ENCODE data around the gene DARS1.
"Not testable (repeated sequence)": the region's sequence is repeated elsewhere in the genome, so short reads cannot be mapped to it uniquely, and the experiment has no call there.

The DARS1 gene

DNA sequence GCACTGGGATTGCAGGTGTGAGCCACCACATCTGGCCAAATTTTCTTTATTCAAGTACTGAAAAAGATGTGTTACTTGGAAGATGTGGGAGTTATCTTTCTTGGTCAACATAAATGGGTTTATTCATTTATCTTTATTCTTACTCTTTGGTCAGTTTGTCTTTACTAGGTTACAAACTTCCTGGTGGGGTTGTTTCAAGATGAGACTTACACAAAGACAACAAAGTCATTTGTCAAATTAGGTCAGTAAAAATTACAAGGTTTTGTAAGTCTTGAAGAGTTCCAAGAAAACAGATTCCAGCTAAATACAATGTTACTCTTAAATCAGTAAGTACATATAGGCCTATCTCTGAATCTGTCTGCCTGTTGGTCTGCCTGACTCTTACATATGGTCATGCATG is 48.9 kb downstream of the DARS1 start:
- no peak for DNase-seq

DNA sequence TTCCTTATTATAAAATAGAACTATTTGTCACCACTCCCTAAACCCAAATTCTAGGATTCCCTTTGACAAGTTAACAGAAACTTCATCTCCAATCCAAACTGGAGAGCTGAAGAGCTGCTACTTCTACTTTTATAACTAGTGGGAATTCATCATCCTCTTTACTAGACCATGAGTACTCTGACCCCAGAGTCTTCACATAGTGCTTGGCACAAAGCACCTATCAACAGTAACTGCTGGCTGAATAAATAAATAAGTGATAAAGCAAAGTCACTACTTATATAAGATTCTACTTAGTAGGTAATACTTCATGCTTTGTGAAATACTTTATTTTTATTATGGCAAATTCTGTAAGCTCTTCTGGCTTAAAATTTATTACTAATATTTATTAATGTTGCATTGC is 49.5 kb downstream of the DARS1 start:
- DNase-seq: no peak

DNA sequence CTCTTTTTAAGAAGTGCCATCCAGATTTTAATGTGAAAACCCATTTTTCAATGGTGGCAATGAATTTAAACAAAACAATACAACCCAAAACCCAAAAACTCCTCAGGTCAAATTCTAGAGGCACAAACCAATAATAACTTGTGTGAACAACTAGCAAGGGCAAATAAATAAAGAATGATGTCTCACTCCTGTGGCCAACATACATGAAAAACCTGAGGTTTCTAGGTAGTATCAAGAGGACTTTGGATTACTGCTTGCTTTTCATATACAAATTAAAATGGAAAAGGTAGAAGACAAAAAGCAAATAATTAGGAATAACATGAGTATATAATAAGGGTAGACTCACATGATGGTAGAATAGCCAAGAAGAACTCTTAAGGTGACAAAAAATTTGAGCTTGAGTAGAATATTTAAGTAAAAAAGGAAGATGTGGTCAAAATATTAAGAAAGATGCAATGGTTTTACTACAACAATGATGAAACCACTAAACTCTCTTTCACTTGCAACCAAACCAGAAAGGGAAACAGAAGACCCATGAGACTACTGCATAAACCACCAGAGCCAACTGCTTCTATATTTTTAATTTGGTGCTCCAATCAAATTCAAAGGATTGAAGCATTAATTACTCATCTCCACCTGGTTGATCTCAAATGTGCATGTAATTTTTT is 53.5 kb downstream of the DARS1 start:
- no peak for DNase-seq

DNA sequence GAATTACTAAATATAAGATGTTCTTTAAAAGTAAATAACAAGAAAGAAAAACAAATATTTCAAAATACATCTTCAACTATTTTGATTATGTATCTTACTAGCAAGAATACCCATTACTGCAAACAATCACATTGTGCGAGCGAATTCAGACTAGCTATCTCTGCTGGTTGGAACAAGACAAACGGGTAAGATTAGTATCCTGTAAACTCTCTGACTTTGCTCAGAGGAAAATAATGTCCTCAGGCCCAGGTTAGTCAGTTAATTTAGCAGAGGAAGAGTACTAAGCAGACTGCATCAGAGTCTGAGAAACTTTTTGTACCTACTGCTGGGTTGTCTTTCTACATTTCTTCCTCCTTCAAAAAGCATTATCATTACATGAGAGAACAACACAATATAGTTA is 58.8 kb downstream of the DARS1 start:
- no peak for DNase-seq

GRCh38 chr2:135925571-135925970 is 59.9 kb downstream of the DARS1 start:
- no peak for DNase-seq

DNA sequence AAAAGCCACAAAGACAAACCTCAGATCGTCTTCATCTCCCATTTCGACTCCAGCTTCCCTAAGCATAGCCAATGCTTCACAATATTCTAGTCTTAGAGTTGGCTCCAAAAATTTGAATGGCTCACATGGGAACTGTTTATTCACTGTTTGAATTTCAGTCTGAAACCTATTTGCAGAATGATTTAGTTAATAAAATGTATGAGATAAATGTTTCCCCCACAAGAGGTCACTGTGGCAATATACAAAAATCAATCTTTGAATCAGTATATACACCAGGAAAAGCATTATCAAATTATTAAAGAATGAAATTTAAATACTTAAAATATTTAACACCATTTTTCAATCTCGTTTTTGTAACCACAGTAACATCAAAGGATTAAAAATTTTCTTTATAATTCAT is 69.2 kb downstream of the DARS1 start:
- no peak for DNase-seq

GRCh38 chr2:135914485-135914884 is 70.9 kb downstream of the DARS1 start:
- no peak for DNase-seq

DNA sequence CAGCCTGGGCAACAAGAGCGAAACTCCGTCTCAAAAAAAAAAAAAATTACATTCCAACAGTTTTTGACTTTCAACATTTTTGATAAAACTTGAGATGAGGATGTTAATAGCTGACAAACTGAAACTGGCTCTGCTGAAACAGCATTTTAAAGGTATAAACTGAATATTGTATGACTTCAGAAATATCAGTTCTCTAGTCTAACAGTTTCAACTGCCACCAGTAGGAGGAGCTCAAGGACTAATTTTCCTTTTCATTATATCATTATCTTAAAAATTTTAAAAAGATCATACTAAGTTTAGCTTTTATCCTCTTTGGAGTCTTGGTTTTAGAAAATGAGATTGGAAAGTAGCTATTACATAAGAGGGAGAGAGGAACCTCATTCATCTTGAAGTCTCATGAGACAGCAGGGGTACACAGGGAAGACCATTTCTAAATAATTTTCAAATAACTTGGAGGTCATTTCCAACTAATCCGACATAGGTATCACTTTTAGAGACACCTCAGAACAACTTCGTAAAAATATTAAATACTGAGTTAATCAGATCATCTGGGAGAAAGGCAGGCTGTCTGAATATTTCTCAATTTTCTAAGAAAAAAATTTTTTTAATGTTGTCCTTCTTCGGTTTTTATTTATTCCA is 71.6 kb downstream of the DARS1 start:
- DNase-seq: no peak

- no peak for DNase-seq
These were observed 75.5 kb downstream of the DARS1 start for GRCh38 chr2:135909976-135910375.

DNA sequence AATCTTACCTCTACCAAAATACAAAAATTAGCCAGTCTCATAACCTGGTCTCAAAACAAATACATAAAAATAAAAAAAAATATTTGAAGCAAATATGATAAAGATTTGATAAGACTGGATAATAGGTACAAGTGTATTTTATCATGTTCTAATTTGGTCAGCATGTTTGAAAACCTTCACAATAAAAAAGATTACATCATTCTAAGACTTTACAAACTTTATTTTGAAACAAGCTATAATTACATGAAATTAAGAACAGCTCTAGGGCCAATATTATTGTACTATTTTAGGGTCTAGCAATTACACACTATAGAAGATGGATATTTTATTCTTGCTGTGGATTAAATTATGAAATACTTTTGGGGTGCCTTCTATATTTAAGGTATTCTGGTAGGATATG is 79.7 kb downstream of the DARS1 start:
- no peak for DNase-seq

DNA sequence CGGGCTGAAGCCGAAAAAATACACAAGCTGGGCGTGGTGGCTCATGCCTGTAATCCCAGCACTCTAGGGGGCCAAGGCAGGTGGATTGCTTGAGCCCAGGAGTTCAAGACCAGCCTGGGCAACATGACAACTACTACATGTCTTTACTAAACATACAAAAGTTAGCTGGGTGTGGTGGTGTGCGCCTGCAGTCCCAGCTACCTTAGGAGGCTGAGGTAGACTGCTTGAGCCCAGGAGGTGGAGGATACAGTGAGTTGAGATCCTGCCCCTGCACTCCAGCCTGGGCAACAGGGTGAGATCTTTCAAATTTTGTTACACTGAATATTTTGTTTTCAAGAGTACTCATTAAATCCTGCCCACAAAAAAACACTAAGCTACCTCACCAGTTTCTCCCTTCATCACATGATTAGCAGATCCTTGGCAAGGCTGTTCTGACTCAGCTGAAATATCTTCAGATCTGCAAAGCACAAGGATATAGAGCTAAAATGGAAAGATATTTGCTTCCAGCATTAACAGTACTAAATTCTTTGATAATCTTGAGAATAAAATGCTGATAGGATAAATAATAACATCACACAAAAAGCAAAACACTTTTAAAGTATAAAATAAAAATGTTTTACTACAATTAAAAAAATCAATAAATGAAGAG is 81.0 kb downstream of the DARS1 start:
- no peak for DNase-seq

DNA sequence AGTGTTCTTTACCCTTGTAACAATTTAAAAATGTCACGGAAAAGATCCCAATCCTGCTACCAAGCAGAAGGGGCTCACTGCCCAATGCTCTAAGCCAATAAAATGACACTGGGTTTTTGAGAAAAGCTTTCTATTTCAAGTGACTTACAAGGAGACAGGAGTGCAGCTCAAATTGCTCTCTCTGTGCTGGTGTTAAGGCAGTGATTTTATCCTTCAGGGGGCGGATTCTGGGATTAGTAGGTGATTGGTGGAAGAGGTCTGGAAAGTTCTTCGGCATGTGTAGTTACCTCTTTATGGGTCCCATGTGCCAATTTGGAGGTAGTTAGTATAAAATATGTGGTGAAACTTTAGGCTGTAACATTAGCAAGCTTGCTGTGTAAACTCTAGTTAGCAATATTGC is 81.8 kb downstream of the DARS1 start:
- DNase-seq: no peak

GRCh38 chr2:135899567-135899966 is 85.9 kb downstream of the DARS1 start:
- no peak for DNase-seq

DNA sequence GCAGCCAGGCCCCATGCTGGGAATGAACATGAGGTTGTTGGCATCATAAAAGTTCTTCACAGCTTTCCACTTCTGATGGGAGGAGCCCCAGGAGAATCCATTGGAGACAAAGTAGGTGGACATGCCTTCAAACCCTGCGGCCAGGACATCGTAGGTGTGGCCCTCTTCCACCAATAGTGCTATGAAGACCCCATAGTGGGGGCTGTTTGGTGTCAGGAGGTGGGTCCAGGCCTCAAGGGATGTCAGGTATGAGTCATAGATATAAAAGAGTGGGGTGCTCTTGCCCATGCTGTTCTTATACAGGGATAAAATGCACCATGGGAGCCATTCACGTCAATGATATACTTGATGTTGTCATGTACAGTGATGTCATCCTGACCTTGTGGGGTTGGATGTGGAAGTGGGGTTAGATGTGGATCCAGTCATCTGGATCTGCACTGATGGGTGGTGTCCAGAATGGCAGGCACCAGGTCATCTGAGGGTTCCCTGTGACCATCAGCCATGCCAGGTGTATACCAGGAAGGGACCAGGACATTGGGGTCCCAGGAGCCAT is 87.1 kb downstream of the DARS1 start:
- no peak for DNase-seq

- no peak for DNase-seq
These were observed 90.5 kb downstream of the DARS1 start for GRCh38 chr2:135894930-135895329.

DNA sequence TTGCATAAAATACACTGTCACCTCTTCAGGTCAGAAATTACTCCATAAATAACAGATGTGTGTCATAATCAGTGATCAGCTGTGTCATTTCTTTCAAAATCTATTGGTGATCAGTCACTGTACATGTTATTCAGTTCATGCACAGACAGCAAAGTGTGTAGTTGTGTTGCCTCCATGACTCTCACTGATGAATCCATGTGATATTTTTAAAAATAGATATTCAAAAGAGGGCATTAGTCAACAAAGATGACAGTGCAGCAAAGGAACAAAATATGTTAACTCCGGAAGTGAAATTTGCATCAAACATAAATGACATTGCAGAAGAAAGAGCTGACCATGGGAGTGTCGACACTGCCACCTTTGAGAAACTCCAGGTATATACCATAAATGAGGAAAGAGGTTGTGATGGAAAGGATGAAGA is 92.0 kb downstream of the DARS1 start:
- no peak for DNase-seq

GRCh38 chr2:135890835-135891234 is 94.6 kb downstream of the DARS1 start:
- DNase-seq: no peak

DNA sequence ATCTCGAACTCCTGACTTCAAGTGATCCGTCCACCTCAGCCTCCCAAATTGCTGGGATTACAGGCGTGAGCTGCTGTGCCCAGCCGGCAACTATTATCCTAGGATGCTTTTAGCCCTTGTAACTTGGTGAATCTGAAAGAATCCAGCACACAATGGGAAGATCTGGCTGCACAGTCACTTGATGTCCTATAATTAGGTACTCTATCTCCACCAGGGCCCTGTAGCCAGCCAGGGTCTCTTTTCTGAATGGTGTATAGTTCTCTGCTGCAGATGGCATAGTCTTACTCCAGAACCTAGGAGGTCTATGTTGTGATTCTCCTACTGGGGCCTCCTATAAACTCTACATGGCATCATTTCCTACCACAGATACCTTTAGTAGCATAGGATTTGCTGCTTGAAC is 95.3 kb downstream of the DARS1 start:
- no peak for DNase-seq

- DNase-seq: not testable (repeated sequence)
These were observed 96.8 kb downstream of the DARS1 start for GRCh38 chr2:135888587-135888986.

GRCh38 chr2:135885709-135886108 is 99.7 kb downstream of the DARS1 start:
- DNase-seq: no peak

GRCh38 chr2:135882415-135882814 is 103.0 kb downstream of the DARS1 start:
- DNase-seq: no peak

- not testable (repeated sequence) for DNase-seq
These were observed 108.7 kb downstream of the DARS1 start for GRCh38 chr2:135876770-135877169.

DNA sequence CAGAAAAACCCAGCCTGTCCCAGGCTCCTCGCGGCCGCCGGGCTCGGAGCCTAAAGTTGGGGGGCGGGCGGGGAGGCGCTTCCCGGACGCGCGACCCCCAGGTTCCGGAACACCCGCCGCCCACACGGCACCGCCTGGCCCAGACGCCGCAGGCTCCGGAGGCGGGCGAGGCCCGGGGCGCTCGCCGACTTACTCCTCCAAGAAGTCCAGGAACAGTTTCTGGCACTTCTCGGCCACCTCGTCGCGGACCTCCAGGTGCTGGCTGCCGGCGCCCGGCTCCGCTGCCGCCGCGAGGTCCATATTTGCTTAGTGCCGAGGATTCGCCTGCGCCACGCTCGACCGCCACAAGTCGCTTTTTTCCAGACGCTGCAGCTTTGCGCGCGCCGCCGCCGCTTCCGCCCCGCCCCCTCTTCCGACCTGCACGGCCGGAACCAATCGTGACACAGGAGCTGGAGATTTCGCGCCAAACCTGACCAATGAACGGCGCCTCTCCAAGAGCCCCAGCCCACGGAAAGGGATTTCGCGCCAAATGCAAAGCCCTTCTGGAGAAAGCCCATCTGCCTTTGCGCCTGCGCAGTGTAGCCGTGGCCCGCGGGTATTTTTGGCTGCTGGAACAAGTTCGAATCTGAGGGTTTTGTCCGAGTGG is 109.2 kb downstream of the DARS1 start, which contains the start of gene MCM6:
Gene MCM6 (minus strand): TSS at position 378 of the 646 bp plus-strand sequence. CDS start 78 bp downstream, at position 300.
- DNase-seq: peak; percentile 88
